B cell (primary cell): ENCODE data around the gene AFDN. TPM values are rescaled to one million over a fixed set of nuclear protein-coding genes. Genes with fewer than 3 reads are reported as not detected.

Experiments
- ATAC-seq: fragments of 200-7000 bp; cut with Tn5 transposase; one replicate; pipeline ENCODE4 v1.10.0; 2021; ENCODE audit warnings: low read depth, mild to moderate bottlenecking, moderate number of reproducible peaks, moderate library complexity
- CTCF ChIA-PET: fragments of 350-600 bp; sonication (Branson Sonifier 250); formaldehyde crosslinking; loops from one replicate; lab custom pipeline; 2021; ENCODE audit warnings: antibody characterized with exemption, inconsistent platforms; lab: Charles Lee
- POLR2A ChIA-PET: fragments of 350-600 bp; sonication (Branson Sonifier 250); formaldehyde crosslinking; loops from one replicate; lab custom pipeline; 2021; ENCODE audit warnings: antibody characterized with exemption; lab: Charles Lee
- DNase-seq: peaks from one replicate; pipeline ENCODE4 v3.0.0; 2013
- H2AFZ ChIP-seq: 2 replicates; pipeline ENCODE4 v1.6.1; 2012; ENCODE audit warnings: mild to moderate bottlenecking, low read depth, low read length; ENCODE audit not compliant: insufficient read depth, poor library complexity, severe bottlenecking
- H3K27ac ChIP-seq, 2 donors: 1 replicate in 1 of 2; 2 replicates in 1 of 2; pipeline ENCODE4 v1.5.1; 2012 to 2013; ENCODE audit warnings: low read length in 2 of 2, mild to moderate bottlenecking in 2 of 2, moderate library complexity in 1 of 2
- H3K27me3 ChIP-seq, 4 experiments: fragments of 200-600 bp in 1 of 4; sonication (generic) in 1 of 4; replicated peaks in 1 of 4; 1 replicate in 2 of 4; 2 replicates in 2 of 4; pipeline versions ENCODE4 v1.6.1 to v1.7.0; 2013 to 2016; ENCODE audit warnings: low read length in 3 of 4, mild to moderate bottlenecking in 2 of 4, mixed read lengths in 1 of 4, moderate library complexity in 1 of 4; ENCODE audit not compliant: insufficient read depth in 4 of 4, control insufficient read depth in 3 of 4; ENCODE audit errors: control extremely low read depth in 1 of 4
- H3K36me3 ChIP-seq, 2 experiments: replicated peaks in 1 of 2; 1 replicate in 1 of 2; 2 replicates in 1 of 2; pipeline versions ENCODE4 v1.6.1 to v1.7.1; 2013; ENCODE audit warnings: low read length in 1 of 2; ENCODE audit not compliant: insufficient read depth in 2 of 2, control insufficient read depth in 1 of 2; ENCODE audit errors: control extremely low read depth in 1 of 2, extremely low read depth in 1 of 2
- H3K4me1 ChIP-seq, 2 donors: fragments of 200-600 bp in 1 of 2; sonication (generic) in 1 of 2; 1 replicate in 1 of 2; 2 replicates in 1 of 2; pipeline versions ENCODE4 v1.5.1 to v1.6.1; 2013 to 2017; ENCODE audit warnings: low read length in 2 of 2; ENCODE audit not compliant: control insufficient read depth in 2 of 2, insufficient read depth in 2 of 2
- H3K4me2 ChIP-seq: replicated peaks from 2 replicates; pipeline ENCODE3; 2012; ENCODE audit warnings: mild to moderate bottlenecking, low read depth, low read length; ENCODE audit not compliant: poor library complexity, severe bottlenecking
- H3K4me3 ChIP-seq, 5 experiments: fragments of 200-600 bp in 1 of 5; sonication (generic) in 1 of 5; 1 replicate in 3 of 5; 2 replicates in 2 of 5; pipeline versions ENCODE4 v1.5.1 to v1.7.0; 2011 to 2016; ENCODE audit warnings: low read length in 4 of 5, mild to moderate bottlenecking in 4 of 5, low read depth in 2 of 5, control low read depth in 1 of 5, moderate library complexity in 1 of 5; ENCODE audit not compliant: insufficient read depth in 1 of 5; ENCODE audit errors: control extremely low read depth in 1 of 5, extremely low read depth in 1 of 5
- H3K79me2 ChIP-seq: fragments of 200-600 bp; sonication (generic); one replicate; pipeline ENCODE4 v1.6.0; 2016; ENCODE audit warnings: low read length; ENCODE audit not compliant: control insufficient read depth, insufficient read depth
- H3K9ac ChIP-seq: fragments of 200-600 bp; sonication (generic); 2 replicates; pipeline ENCODE4 v1.6.1; 2017; ENCODE audit warnings: mild to moderate bottlenecking, low read length, moderate library complexity
- H3K9me3 ChIP-seq, 3 donors: one replicate each; pipeline versions ENCODE4 v1.6.1 to v1.7.1; 2013; ENCODE audit warnings: low read length in 2 of 3; ENCODE audit not compliant: control insufficient read depth in 2 of 3, insufficient read depth in 1 of 3; ENCODE audit errors: control extremely low read depth in 1 of 3
- H4K20me1 ChIP-seq: 2 replicates; pipeline ENCODE4 v1.6.0; 2012; ENCODE audit warnings: mild to moderate bottlenecking, low read length; ENCODE audit not compliant: insufficient read depth, control insufficient read depth, poor library complexity, severe bottlenecking
- H3K27ac Mint-ChIP-seq: one replicate; pipeline ENCODE4 v1.8.0; 2021; ENCODE audit warnings: mixed read lengths
- H3K27me3 Mint-ChIP-seq: one replicate; pipeline ENCODE4 v1.8.0; 2021; ENCODE audit warnings: mixed read lengths
- H3K4me1 Mint-ChIP-seq: one replicate; pipeline ENCODE4 v1.8.0; 2021; ENCODE audit warnings: mixed read lengths
- H3K4me3 Mint-ChIP-seq: one replicate; pipeline ENCODE4 v1.8.0; 2021; ENCODE audit warnings: mixed read lengths
- H3K9me3 Mint-ChIP-seq: one replicate; pipeline ENCODE4 v1.8.0; 2022; ENCODE audit warnings: mixed read lengths; ENCODE audit not compliant: insufficient read depth
- EZH2 ChIP-seq: IDR thresholded peaks from 2 replicates; pipeline ENCODE4 v1.6.1; 2012; ENCODE audit warnings: borderline replicate concordance, low read depth, mild to moderate bottlenecking, moderate library complexity, low read length; ENCODE audit not compliant: insufficient read depth, poor library complexity, severe bottlenecking
- WGBS: methylation state at CpG from one replicate; pipeline ENCODE4 v1.1.5; 2013; ENCODE audit warnings: missing lambda C conversion rate; ENCODE audit not compliant: insufficient coverage; 5-methylcytosine and 5-hydroxymethylcytosine counted together
- intact Hi-C: fragments of 100-400 bp; cut with micrococcal nuclease; formaldehyde crosslinking; loops from one replicate; pipeline ENCODE4 v1.10.0; 2022
- polyA plus RNA-seq: library from polyadenylated mRNA; depleted of rRNA; stranded (reverse); fragments of >200 nt; gene quantifications from 2 replicates; pipeline ENCODE4 v1.2.3, GENCODE V29; 2012
- total RNA-seq, 2 donors: library from RNA; stranded (reverse); fragments of 120-200 nt in 1 of 2; gene quantifications; 1 replicate in 1 of 2; 2 replicates in 1 of 2; pipeline versions ENCODE4 v1.2.3 to v1.2.4, GENCODE V29; 2013 to 2022
- TF ChIP-seq, protein P1 (sequence below): fragments of 200-600 bp; IDR thresholded peaks from one replicate; pipeline ENCODE4 v1.8.0; 2022; ENCODE audit warnings: antibody characterized with exemption, mild to moderate bottlenecking

Gene AFDN
- total and polyA plus RNA-seq, 2 donors (not counting 1 experiment from before 2014, with no cell fraction given): 15.4 to 70.5 TPM

- no peaks in the 10 kb centered on the region for H3K79me2 ChIP-seq
- ChIA-PET CTCF (no interaction called here), POLR2A (no interaction called here)
- no peak overlapping the region for H3K4me3 Mint-ChIP-seq
- H3K4me2 ChIP-seq: no peak overlapping the region
- H3K9ac ChIP-seq: no peak overlapping the region
- H3K9me3 ChIP-seq: no peaks in the 10 kb centered on the region
- intact Hi-C loops: no loop called here
- no peak for ATAC-seq
- no peaks in the 10 kb centered on the region for H4K20me1 ChIP-seq
- H3K4me1 ChIP-seq: no peaks in the 10 kb centered on the region
- no peak overlapping the region for H3K27ac ChIP-seq
- H3K27me3 ChIP-seq: peaks cover 0 to 10% (median 2%) of the 10 kb centered on the region in 4 experiments
- no peaks in the 10 kb centered on the region for H3K9me3 Mint-ChIP-seq
- H3K4me1 Mint-ChIP-seq: no peaks in the 10 kb centered on the region
- no peak for DNase-seq
- no peak overlapping the region for H3K4me3 ChIP-seq
- peaks cover 34% of the 10 kb centered on the region for H3K27me3 Mint-ChIP-seq
- no peak overlapping the region for H2AFZ ChIP-seq
- H3K36me3 ChIP-seq: no peaks in the 10 kb centered on the region
- H3K27ac Mint-ChIP-seq: no peak overlapping the region
- TF ChIP-seq EZH2: no peak
- TF ChIP-seq, protein P1, sequence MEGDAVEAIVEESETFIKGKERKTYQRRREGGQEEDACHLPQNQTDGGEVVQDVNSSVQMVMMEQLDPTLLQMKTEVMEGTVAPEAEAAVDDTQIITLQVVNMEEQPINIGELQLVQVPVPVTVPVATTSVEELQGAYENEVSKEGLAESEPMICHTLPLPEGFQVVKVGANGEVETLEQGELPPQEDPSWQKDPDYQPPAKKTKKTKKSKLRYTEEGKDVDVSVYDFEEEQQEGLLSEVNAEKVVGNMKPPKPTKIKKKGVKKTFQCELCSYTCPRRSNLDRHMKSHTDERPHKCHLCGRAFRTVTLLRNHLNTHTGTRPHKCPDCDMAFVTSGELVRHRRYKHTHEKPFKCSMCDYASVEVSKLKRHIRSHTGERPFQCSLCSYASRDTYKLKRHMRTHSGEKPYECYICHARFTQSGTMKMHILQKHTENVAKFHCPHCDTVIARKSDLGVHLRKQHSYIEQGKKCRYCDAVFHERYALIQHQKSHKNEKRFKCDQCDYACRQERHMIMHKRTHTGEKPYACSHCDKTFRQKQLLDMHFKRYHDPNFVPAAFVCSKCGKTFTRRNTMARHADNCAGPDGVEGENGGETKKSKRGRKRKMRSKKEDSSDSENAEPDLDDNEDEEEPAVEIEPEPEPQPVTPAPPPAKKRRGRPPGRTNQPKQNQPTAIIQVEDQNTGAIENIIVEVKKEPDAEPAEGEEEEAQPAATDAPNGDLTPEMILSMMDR: no peak
- 93% methylated on average over 3 of the region's 5 CpGs for WGBS
These were observed 15.1 kb upstream of the AFDN start for GRCh38 chr6:167811442-167812087.

- Histone ChIP-seq H2AFZ (no peak overlapping the region), H3K79me2 (no peaks in the 10 kb centered on the region), H3K27ac (no peak overlapping the region), H3K9me3 (no peaks in the 10 kb centered on the region), H3K4me3 (no peak overlapping the region), H3K27me3 (peaks cover 0 to 10% (median 3%) of the 10 kb centered on the region in 4 experiments), H3K4me1 (no peaks in the 10 kb centered on the region), H3K4me2 (no peak overlapping the region), H3K9ac (no peak overlapping the region), H4K20me1 (no peaks in the 10 kb centered on the region), H3K36me3 (no peaks in the 10 kb centered on the region)
- WGBS: no CpG with 5 or more reads among the region's 2 CpGs
- TF ChIP-seq EZH2: no peak
- TF ChIP-seq, protein P1: no peak
- no peak overlapping the region for H3K4me3 Mint-ChIP-seq
- DNase-seq (no peak), ATAC-seq (no peak)
- intact Hi-C loops: no loop called here
- POLR2A ChIA-PET: no interaction called here
- peaks cover 35% of the 10 kb centered on the region for H3K27me3 Mint-ChIP-seq
- H3K4me1 Mint-ChIP-seq: no peaks in the 10 kb centered on the region
- no peaks in the 10 kb centered on the region for H3K9me3 Mint-ChIP-seq
- CTCF ChIA-PET: no interaction called here
- no peak overlapping the region for H3K27ac Mint-ChIP-seq
These were observed 14.6 kb upstream of the AFDN start for GRCh38 chr6:167812088-167812487.
